GM21786 (cell line): ENCODE results near the gene RNF20.
"Not testable (repeated sequence)": the region's sequence is repeated elsewhere in the genome, so short reads cannot be mapped to it uniquely, and the experiment has no call there.

Experiments
- ATAC-seq: cut with Tn5 transposase; IDR thresholded peaks from one replicate; pipeline ENCODE4 v1.9.1; 2021; ENCODE audit not compliant: unreplicated experiment

Gene RNF20

DNA sequence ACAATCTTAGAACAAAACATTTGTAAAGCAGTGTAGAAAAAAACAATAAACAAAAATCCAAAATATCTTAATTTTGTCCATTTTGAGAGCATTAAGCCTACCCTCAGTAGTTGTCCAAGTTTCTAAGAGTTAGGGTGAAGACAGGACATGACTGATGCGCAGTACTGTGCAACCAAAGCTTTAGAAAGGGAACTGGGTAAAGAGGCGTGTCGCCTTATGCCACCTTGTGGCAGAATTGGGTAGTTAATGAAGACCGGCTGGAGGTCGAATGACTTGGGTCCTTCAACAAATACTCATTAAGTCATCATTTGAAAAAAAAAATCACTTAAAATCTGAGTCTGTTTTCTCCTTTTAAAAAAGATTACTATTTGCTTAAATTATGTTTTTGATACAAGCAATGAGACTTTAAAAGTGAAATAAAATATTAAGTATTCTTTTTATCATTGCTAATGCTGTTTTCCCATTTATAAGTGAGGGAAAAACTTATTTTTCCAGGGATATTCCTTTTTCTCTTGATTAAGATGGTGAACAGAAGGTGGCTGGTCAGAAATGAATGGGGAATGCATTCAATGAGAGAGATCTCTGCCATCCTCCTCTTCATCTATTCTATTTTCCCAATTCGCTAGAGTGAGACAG is 3.5 kb upstream of the RNF20 start:
- peak; percentile 33 for ATAC-seq

DNA sequence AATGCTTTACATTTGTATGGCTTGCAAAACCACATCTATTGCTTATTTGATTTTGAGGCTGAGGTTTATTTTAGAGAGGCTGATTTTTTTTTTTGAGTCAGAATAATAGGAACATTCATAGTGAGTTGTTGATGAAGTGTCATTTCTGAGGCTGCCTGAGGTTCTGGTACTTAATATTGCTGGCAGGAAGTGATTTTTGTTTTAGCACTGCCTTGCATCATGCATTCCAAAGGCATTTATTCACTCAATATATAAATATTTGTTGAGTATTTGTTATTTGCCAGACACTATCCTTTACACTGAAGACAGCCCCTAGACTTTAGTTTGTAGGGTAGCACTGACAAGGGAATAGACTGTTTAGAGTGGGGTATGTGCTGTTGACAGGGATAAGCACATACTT is 2.7 kb downstream of the RNF20 start:
- no peak for ATAC-seq

DNA sequence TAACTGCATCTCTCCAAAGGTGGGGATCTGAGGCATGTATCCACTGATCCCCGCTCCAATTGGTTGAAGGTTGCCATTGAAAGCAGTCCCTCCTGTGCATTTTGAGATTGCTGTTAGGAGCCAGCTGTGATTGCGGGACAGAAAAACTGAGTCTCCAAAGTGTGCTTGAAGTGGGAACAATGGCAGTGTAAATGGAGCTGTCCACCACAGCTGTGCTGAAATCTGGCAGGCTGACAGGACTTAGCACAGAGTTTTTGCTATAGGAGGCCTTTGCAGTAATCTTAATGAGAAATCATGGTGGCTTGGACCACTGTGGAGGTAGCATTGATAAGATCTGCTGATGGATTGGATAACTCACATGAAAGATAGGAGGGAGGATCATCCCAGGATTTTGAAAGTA is 3.3 kb downstream of the RNF20 start:
- no peak for ATAC-seq

DNA sequence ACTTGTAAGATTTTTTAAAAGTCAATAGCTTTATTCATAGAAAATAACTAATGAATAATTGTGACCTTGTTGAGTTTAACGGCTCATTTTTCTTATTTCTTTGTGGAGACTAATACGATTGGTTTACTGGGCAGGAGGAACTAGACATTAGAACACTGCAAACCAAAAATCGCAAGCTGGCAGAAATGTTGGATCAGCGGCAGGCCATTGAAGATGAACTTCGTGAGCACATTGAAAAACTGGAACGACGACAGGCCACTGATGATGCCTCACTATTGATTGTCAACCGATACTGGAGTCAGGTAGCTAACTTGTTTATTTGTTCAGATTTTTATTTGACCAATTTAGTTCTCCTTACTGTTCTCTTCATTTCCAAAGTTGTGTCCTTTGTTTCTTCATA is 6.4 kb downstream of the RNF20 start:
- ATAC-seq, result no peak

DNA sequence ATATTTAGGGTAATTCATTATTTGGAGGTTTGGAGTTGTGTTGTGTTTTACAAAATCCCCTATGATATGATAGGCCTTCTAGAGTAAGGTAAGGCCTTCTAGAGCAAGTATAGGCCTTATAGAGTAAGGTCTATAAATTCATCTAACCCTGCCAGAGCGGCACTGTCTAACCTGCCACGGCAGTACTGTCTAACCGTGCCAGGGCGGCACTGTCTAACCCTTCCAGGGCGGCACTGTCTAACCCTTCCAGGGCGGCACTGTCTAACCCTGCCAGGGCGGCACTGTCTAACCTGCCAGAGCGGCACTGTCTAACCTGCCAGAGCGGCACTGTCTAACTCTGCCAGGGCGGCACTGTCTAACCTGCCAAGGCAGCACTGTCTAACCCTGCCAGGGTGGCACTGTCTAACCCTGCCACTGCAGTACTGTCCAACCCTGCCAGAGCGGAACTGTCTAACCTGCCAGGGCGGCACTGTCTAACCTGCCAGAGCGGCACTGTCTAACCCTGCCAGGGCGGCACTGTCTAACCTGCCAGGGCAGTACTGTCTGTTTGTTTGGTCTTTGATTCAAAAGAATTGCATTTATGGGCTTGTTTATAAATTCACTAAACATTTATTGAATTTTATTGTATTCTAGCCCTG is 9.6 kb downstream of the RNF20 start:
- ATAC-seq, result no peak

DNA sequence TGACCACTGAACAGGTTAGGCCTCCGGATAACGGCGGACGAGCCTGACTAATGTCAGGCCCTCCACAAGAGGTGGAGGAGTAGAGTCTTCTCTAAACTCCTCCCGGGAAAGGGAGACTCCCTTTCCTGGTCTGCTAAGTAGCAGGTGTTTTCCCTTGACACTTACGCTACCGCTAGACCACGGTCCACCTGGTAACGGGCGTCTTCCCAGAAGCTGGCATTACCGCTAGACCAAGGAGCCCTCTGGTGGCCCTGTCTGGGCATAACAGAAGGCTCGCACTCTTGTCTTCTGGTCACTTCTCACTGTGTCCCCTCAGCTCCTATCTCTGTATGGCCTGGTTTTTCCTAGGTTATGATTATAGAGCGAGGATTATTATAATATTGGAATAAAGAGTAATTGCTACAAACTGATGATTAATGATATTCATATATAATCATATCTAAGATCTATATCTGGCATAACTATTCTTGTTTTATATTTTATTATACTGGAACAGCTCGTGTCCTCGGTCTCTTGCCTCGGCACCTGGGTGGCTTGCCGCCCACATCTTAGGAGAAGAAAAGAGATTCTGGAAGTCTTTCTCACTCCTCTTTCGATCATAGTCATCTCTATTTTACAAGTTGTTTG is 15.9 kb downstream of the RNF20 start:
- not testable (repeated sequence) for ATAC-seq

DNA sequence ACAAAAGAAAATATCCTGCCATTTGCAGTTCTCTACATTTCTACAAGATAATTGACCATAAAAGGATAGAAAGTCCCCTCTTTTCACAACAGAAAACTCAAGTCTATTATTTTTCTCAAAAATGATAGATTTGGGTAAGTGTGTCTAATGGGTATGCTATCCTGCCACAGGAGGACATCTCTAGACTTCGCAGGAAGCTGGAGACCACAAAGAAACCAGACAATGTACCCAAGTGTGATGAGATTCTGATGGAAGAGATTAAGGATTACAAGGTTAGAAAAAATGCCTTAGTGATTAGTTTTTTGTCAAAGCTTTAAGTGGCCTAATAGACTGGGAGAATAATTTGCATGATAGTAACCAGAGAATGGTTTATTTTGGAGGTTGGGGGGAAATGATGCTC is 28.1 kb downstream of the RNF20 start:
- no peak for ATAC-seq

DNA sequence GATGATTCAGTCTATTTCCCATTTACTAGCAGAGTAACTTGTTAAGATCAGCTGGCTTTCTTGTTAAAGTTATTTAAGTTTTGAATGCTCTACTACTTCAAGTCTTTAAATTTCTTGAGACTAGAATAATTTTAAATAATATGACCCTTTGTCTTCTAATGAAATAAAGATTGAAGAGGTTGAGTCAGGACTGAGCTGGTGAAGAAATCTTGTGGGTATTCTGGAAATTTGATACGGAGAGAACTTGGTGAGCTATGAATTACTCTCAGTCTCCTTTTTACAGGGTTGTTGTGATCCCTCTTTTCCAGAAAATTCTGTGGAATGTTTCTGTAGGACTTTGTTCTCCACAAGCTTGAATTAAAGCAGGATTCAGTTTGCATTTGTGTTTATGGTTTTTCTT is 29.3 kb downstream of the RNF20 start:
- no peak for ATAC-seq

DNA sequence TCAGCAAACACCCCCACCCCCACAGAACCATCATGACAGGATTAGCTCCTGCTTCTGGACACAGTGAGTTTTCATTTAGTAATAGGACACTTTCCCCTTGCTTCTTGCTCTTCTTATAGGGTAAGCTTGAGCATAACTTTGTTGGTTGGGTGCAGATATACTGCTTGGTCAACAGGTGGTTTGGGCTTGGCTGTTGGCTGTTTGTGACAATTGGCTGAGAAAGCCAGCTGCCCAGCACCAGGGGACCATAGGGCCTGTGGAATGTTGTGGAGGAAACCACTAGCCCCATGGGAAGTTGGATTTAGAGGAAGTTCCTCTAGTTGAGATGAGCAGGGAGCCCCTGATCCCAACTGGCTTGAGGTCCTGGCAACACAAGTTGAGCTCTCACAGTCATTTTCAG is 30.6 kb downstream of the RNF20 start:
- ATAC-seq, result no peak

DNA sequence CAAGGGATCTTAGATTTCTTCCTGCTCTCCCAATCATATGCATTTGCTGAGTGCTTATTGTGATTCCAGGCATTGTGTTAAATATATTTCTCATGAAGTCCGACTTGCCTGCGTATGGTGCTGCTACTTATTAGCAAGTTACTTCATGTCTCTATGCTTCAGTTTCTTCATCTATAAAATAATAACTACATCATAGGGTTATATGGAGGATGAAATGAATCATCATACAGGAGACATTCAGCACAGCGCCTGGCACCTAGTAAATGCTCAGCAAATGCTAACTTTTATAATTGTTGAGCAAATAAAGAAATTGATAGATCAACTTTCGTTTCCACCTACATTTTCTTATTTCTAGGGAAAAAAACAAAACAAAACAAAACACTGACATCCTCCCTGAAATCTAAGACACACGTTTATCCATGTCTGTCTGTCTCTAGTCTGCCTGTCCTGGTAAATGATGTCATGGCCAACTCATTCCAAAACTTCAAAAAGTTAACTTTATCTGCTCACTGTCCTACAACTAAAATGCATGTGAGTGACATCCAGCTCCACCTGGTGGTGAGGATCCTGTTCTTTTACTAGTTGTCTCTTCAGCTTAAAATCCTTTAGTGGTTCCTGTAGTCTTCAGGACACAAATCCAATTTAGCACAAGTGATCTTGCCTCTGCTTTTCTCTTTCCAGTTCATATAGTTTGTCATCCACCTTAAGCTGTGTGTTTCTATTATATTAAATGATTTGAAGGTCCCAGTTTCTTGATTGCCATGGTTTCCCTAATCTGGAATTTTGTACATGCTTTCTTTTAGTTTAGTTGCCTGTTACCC is 33.5 kb downstream of the RNF20 start:
- ATAC-seq, result no peak

DNA sequence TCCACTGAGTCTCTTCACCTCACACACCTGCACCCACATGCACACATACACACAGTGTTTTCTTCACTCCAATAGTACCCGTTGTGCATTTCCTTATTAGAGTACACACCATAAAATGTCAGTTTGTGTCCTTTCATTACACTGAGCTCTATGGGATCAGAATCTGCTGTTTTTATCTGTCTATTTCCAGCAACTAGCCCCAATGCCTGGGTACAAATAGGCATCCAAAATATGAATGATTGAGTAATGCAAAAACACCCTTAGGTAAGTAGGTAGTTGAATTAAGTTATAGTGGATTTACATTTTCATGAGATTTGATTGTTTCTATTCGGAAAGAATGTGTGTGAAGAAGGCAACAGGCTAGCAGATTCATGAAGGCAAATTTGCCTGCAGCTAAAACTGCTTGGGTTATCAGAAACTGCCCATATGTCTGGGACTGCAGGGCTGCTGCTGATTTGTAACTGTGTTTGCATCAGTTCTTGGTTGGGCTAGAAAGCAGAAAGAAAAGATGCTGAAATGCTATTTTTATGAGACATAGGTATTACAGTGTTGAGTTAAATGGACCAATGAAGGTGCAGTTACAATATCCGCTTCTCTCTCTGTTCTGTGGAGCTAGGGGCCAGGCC is 34.2 kb downstream of the RNF20 start:
- ATAC-seq, result no peak

DNA sequence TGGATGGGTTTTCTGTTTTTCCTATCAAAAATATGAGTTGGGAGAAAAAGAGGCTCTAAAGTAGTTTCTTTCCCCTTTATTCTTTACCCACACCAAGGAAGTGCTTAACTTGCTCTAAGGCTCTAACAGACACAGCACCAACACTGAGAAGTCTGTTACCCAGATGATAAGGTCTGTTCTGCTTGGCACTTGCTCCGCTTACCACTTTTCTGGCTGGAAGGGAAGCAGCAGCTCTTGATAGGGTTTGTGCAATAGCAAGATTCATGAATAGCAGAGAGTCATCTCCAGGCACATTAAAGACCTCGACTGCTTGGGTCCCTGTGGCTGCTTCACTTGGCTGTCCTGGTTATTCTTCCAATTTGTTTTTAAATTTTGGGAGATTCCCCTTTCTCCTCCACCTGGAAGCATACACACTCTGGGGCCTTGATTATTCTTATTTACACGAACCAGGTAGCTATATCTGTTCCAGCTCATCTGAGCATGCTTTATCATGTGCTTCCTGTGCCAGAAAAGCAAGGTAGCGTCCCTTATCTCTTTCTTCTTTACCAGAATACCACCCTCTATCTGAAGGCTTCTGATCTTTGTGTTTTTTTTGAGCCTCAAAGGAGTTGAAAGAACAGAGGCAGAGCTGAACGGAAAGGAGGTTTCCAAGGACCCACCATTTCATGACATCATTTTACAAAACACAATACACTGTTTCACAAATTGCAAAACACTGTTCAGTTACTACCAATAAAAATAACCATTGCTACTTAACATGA is 36.3 kb downstream of the RNF20 start:
- no peak for ATAC-seq

DNA sequence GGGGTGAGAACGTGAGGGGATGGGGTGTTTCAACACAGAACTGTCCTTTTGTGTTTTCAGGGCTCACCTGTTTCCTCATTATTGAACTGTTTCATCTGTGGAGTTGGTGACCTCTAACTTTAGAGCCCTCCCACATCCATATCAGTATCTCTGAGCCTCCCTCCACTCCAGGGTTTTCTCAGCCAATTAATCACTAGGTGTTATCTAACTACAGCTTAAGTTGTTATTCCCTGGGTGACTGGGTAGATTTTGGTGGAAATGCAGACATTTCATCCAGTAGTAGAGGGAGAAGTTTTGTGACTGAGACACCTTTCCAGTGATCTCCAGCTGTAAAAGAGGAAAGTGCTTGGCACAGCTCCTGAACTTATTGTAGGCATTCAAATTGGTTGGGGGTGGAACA is 37.5 kb downstream of the RNF20 start:
- no peak for ATAC-seq

DNA sequence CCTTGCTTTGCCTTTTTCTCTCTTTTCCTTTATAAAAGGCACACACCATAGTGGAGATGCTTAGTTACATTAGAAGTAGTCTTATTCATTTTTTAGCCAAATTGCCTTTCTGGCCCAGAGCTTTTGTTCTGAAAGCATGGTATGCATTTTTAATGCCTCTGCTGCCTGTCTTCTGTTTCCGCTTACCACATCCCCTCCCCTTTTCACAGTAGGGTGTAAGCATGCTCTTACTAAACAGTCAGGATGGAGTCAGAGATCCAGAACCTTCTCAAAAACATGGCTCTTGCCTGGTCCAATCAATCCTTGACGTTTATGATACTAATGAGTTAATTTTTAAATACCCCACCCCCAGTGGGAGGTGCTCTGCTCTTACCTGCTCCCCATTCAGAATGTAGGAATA is 38.7 kb downstream of the RNF20 start:
- no peak for ATAC-seq

DNA sequence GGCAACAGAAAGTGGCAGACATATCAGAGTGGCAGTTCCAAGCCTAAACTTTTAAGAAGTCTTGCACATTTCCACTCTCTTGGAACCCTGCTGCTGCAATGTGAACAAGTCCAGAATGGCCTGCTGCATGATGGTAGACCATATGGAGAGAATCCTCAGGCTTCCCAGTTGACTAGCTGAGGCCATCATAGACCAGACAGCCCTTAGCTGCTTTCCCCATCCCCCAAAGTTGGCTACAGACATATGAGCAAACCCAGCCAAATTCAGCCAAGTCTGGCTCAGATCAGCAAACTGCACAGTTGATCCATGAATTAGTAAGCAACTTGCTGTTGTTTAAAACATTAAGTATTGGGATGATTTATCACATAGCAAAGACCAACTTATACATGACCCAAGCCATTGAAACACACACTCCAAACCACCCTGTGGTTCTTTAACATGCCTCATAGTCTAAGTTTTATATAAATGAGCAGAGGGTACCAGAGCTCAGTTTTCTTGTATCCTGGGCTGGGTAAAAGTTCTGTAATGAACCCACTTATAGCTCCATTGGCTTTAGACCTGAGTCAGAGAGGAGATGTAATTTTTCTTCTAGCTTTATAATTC is 41.2 kb downstream of the RNF20 start:
- ATAC-seq, result no peak

DNA sequence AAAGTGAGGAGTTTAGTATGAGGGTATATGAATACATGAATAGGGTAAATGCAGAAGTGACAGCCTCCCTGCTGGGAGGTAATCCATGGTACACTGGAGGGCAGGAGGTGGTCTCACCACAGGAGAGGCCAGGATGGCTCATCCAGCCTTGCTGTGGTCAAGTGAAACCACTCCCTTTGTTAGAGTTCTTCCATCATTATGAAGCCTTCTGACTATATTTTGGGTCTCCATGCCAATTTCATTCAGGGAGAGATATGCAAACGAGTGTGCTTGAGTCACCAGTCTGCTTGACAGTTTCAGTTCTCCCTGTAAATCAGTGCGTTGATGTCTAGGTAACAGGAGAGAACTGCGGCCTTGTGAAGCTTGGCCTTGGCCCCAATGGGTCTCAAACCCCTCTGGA is 44.7 kb downstream of the RNF20 start:
- ATAC-seq, result peak; percentile 81

DNA sequence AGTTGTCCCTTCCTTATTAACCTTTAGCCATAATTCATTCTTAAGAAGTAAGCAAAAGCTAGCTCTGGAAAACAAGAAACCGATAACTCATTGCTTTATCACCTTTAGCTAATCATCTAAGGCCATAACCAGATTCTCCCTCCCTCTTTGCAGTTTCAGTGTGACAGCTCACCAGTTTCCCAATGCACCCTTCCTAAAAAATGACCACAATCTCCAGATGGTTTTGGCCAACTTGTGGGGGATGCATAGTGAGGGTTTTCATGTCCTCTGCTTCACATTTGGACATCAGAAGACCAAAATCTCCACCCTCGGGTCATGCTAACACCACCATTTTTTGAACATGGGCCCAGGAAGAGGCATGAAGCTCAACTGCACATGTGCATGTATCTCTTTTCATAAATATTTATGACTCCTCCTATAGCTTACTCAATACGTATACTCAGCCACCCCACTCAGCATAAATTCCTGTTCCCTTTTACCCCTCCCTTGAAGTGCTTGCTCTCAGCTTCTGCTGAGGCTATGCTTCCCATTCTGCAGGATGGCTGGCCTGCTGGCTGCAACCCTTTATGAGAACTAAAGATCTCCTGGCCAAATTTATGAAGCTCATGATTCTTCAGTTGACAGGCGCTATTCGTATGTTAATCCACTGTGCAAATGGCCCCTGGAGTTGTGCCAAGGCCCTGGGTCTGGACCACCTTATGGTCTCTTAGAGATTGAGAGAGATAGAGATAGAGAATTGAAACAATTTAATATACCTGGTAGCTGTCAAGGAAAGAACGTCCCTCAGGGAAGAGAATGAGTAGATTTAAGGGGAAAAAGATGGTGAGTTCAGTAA is 46.3 kb downstream of the RNF20 start:
- ATAC-seq, result no peak

DNA sequence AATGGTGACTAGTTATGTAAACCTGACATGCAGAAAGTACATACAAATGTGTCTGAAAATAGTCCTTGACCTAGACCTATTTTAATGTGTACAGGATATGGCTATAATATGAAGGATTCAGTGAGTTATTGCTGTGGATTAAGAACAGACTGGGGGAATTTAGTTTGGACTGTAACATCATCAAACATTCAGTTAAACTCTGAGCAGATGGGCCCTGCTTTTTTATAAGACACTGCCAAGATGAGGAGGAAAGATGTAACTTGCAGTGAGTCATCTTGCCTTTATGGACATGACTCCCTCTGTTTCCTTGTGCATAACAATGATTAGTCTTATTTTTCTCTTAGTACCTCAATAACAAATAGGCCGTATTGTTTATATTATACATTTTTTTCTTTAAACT is 48.9 kb downstream of the RNF20 start:
- no peak for ATAC-seq

DNA sequence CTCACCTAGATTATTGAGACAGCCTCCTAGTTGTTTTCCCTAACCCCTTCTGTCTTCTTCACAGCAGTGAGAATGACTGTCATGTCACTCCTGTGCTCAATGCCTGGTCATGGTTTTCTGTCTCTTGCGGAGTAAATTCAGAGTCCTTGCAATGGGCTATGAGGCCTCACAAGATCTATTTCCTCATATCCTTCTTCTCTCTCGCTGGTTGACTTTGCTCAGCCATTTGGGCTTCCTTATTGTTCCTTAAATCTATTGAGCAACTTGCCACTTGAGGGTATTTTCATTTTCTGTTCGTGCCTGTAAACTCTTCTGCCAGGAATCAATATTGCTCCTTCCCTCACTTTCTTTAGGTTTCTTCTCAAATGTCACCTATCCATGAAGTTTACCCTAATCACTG is 52.1 kb downstream of the RNF20 start:
- ATAC-seq, result no peak
